Activated B cell treated with CpG ODN at 0.5 μM for 24 hours (primary cell): ENCODE measurements around the gene COX17. TPM values are rescaled to one million over a fixed set of nuclear protein-coding genes. Genes with fewer than 3 reads are reported as not detected.
A peak's percentile ranks its signal among the peaks of the same experiment; 100 is the strongest.

Experiments
- ATAC-seq: fragments of 200-7000 bp; cut with Tn5 transposase; one replicate; pipeline ENCODE4 v1.10.0; 2021; ENCODE audit warnings: low read depth, mild to moderate bottlenecking, moderate library complexity
- CTCF ChIA-PET: fragments of 350-600 bp; sonication (Branson Sonifier 250); formaldehyde crosslinking; loops from one replicate; lab custom pipeline; 2021; ENCODE audit warnings: antibody characterized with exemption; lab: Charles Lee
- POLR2A ChIA-PET: fragments of 350-600 bp; sonication (Branson Sonifier 250); formaldehyde crosslinking; loops from one replicate; lab custom pipeline; 2021; ENCODE audit warnings: antibody characterized with exemption; lab: Charles Lee
- DNase-seq: peaks from one replicate; pipeline ENCODE4 v3.0.0; 2022
- H3K27ac Mint-ChIP-seq: one replicate; pipeline ENCODE4 v1.8.0; 2020; ENCODE audit warnings: mixed read lengths
- H3K27me3 Mint-ChIP-seq: one replicate; pipeline ENCODE4 v1.8.0; 2021; ENCODE audit warnings: mixed read lengths
- H3K36me3 Mint-ChIP-seq: one replicate; pipeline ENCODE4 v1.8.0; 2021; ENCODE audit warnings: low read depth, mixed read lengths
- H3K4me1 Mint-ChIP-seq: one replicate; pipeline ENCODE4 v1.8.0; 2021; ENCODE audit warnings: mixed read lengths
- H3K4me3 Mint-ChIP-seq: one replicate; pipeline ENCODE4 v1.8.0; 2020; ENCODE audit warnings: mild to moderate bottlenecking, mixed read lengths
- H3K9me3 Mint-ChIP-seq: one replicate; pipeline ENCODE4 v1.8.0; 2020; ENCODE audit warnings: mixed read lengths
- intact Hi-C: fragments of 100-400 bp; cut with micrococcal nuclease; formaldehyde crosslinking; loops from one replicate; pipeline ENCODE4 v1.15.1; 2024
- total RNA-seq: library from RNA; stranded (reverse); gene quantifications from 2 replicates; pipeline ENCODE4 v1.2.3, GENCODE V29; 2022
- TF ChIP-seq, protein P1 (sequence below): fragments of 200-600 bp; IDR thresholded peaks from one replicate; pipeline ENCODE4 v1.8.0; 2022; ENCODE audit warnings: antibody characterized with exemption, mild to moderate bottlenecking

Gene COX17
- total RNA-seq, 1 donor from 2014 or later, result 58.8 TPM

DNA sequence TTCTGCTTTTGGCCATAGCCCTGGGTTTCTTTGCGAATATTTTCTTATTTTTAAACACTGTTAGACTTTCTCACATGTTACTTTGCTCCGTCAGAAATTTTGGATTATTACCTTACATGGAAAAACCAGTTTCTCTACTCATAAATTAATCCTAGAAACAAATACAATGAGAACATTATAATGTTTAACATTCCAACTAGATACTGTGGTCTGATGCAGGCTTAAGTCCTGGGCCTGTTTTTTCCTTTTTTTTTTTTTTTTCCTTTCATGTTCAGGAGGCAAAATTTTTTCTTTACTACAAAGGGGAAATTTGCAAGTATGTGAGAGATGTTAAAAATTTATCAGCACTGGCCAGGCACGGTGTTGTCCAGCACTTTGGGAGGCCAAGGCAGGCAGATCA is 45.7 kb downstream of the COX17 start:
- intact Hi-C loops, result no loop called here
- H3K4me3 Mint-ChIP-seq, result no peak overlapping the region
- H3K9me3 Mint-ChIP-seq, result no peaks in the 10 kb centered on the region
- ATAC-seq (no peak), DNase-seq (no peak)
- CTCF ChIA-PET, result no interaction called here
- no peaks in the 10 kb centered on the region for H3K36me3 Mint-ChIP-seq
- TF ChIP-seq, protein P1, sequence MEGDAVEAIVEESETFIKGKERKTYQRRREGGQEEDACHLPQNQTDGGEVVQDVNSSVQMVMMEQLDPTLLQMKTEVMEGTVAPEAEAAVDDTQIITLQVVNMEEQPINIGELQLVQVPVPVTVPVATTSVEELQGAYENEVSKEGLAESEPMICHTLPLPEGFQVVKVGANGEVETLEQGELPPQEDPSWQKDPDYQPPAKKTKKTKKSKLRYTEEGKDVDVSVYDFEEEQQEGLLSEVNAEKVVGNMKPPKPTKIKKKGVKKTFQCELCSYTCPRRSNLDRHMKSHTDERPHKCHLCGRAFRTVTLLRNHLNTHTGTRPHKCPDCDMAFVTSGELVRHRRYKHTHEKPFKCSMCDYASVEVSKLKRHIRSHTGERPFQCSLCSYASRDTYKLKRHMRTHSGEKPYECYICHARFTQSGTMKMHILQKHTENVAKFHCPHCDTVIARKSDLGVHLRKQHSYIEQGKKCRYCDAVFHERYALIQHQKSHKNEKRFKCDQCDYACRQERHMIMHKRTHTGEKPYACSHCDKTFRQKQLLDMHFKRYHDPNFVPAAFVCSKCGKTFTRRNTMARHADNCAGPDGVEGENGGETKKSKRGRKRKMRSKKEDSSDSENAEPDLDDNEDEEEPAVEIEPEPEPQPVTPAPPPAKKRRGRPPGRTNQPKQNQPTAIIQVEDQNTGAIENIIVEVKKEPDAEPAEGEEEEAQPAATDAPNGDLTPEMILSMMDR, result no peak
- no peaks in the 10 kb centered on the region for H3K27me3 Mint-ChIP-seq
- POLR2A ChIA-PET, result no interaction called here
- H3K4me1 Mint-ChIP-seq, result peaks cover 59% of the 10 kb centered on the region
- peak overlapping the region; percentile 35 for H3K27ac Mint-ChIP-seq

DNA sequence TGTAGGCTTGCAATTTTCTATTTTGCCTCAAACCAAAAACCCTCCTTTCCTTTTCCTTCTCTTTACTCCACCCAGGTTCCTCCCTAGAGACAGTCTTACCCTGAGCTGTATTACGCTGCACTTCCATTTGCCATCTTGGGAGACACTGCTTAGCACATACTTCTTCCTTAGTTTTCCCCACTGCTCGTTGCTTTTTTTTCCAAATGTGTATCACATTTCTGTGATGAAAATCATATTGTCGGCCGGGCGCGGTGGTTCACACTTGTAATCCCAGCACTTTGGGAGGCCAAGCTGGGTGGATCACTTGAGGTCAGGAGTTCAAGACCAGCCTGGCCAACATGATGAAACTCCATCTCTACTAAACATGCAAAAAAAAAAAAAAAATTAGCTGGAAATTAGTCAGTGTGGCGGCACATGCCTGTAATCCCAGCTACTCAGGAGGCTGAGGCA is 46.3 kb downstream of the COX17 start:
- TF ChIP-seq, protein P1, result no peak
- Mint-ChIP-seq H3K9me3 (no peaks in the 10 kb centered on the region), H3K36me3 (no peaks in the 10 kb centered on the region), H3K4me1 (peaks cover 62% of the 10 kb centered on the region), H3K4me3 (no peak overlapping the region), H3K27ac (peak overlapping the region; percentile 32), H3K27me3 (no peaks in the 10 kb centered on the region)
- POLR2A ChIA-PET, result interaction anchor here (0.8 to 2.1 kb wide), 2 partner anchors 46 to 76 kb away, joined by 3 to 5 read pairs; partner anchors contain the start of gene COX17
- ATAC-seq (no peak), DNase-seq (no peak)
- CTCF ChIA-PET, result interaction anchor here (1.2 kb wide), 1 partner anchor 72 kb away, joined by 3 read pairs; the partner anchor contains the start of gene CD80
- intact Hi-C loops, result no loop called here

DNA sequence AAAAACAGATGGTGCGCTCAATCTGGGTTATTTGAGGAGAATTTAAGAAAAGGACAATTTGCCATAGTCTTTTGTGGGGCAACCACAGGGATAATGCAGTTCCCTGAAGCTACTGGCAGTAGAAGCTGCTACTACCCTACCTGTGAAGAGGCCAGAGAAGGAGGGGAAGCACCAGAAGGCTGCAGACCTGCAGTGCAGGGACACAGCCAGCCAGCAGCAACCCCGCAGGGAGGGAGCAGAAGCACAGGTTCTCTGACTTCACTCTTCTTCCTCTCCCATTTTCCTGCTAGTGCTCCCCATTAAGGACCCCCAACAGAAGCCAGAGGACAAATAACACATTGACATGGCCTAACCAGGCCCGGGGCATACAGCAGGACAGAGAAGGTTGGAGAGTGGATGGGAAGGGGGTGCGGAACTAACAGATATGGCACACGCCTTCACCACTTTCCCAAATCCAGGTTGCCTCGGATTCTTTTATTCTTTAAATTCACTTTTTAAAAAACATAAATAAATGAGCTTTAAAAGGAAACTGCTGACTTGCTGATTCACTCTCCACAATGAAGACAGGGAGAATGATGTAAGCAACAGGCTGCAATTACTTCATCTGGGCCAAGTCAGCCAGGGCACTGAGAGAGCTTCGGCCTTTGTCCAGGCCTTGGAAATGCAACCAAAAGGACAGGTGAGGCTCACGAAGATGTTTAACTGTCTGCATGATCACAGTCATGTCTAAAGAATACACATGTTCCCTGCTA is 46.9 kb downstream of the COX17 start:
- H3K36me3 Mint-ChIP-seq, result no peaks in the 10 kb centered on the region
- intact Hi-C loops, result no loop called here
- H3K4me3 Mint-ChIP-seq, result no peak overlapping the region
- POLR2A ChIA-PET, result interaction anchor here (0.8 to 4.4 kb wide), 3 partner anchors 7 to 75 kb away, joined by 3 to 51 read pairs (median 5); partner anchors contain the start of gene COX17
- DNase-seq (no peak), ATAC-seq (no peak)
- TF ChIP-seq, protein P1, result no peak
- no peaks in the 10 kb centered on the region for H3K9me3 Mint-ChIP-seq
- H3K27ac Mint-ChIP-seq, result peak overlapping the region; percentile 97
- CTCF ChIA-PET, result interaction anchor here (1.2 kb wide), 1 partner anchor 71 kb away, joined by 3 read pairs; the partner anchor contains the start of gene CD80
- peaks cover 67% of the 10 kb centered on the region for H3K4me1 Mint-ChIP-seq
- H3K27me3 Mint-ChIP-seq, result no peaks in the 10 kb centered on the region

DNA sequence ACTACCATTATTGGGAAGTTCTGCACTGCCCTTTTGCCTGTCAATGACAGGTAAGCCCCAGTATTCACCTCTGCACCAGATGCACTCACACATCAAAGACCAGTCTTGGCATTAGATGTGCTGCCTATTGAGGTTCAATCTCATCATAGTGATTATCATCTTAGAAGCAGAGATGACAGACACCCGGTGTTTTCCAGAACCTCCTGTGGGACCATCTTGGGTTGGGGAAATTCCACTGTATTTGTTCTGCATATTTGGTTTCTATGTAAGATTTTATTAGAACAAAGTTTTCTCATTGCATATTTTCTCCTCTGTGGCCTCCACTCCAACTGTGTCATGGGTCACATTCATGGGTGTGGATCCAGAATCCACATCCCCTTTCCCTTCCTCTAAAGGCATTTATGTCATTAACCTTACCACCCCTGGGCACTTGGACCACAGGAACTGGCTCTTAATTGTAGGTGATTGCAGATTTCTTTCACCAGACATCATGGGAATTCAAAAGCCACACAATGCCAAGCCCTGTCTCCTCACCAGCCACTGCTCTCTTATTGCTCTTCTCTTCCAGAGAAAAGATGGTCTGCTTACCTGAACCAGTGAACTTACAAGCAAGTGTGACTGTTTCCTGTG is 48.3 kb downstream of the COX17 start:
- peak; percentile 69 for ATAC-seq
- POLR2A ChIA-PET, result interaction anchor here (0.9 to 4.4 kb wide), 12 partner anchors 9 to 131 kb away, joined by 3 to 51 read pairs (median 8); partner anchors contain the start of genes ADPRH, CD80, COX17 and TIMMDC1
- Mint-ChIP-seq H3K27me3 (no peaks in the 10 kb centered on the region), H3K36me3 (no peaks in the 10 kb centered on the region), H3K4me1 (peaks cover 70% of the 10 kb centered on the region), H3K4me3 (peak overlapping the region; percentile 73), H3K9me3 (no peaks in the 10 kb centered on the region), H3K27ac (peak overlapping the region; percentile 97)
- TF ChIP-seq, protein P1, result no peak
- intact Hi-C loops, result loop anchor here (1.0 to 2.0 kb wide), 6 partner anchors 9 to 72 kb away; partner anchors contain the start of gene COX17
- CTCF ChIA-PET, result interaction anchor here (0.7 to 1.4 kb wide), 7 partner anchors 8 to 69 kb away, joined by 3 to 6 read pairs (median 3); partner anchors contain the start of gene CD80
- DNase-seq, result peak; percentile 24
